Mucosa of descending colon (tissue), 3 donors: ENCODE results near the gene SMAD4. TPM values are rescaled to one million over a fixed set of nuclear protein-coding genes. Genes with fewer than 3 reads are reported as not detected.

Experiments used
- ATAC-seq: fragments of 200-7000 bp; cut with Tn5 transposase; one replicate; pipeline ENCODE4 v1.9.1; 2020; ENCODE audit warnings: mild to moderate bottlenecking, moderate library complexity
- DNase-seq, 3 donors: peaks; one replicate each; pipeline ENCODE4 v3.0.0-alpha.2; 2020
- H3K36me3 ChIP-seq: fragments of 200-600 bp; one replicate; pipeline ENCODE4 v1.8.0; 2021; ENCODE audit warnings: low read depth, mild to moderate bottlenecking
- H3K4me1 ChIP-seq: fragments of 200-600 bp; one replicate; pipeline ENCODE4 v1.8.0; 2021; ENCODE audit warnings: low read depth, mild to moderate bottlenecking
- H3K4me3 ChIP-seq: fragments of 200-600 bp; one replicate; pipeline ENCODE4 v1.8.0; 2021; ENCODE audit warnings: mild to moderate bottlenecking
- H3K9me3 ChIP-seq: fragments of 200-600 bp; one replicate; pipeline ENCODE4 v1.8.0; 2021; ENCODE audit warnings: mild to moderate bottlenecking
- CTCF ChIP-seq: fragments of 200-600 bp; IDR thresholded peaks from one replicate; pipeline ENCODE4 v1.8.0; 2022; ENCODE audit warnings: antibody characterized with exemption, mild to moderate bottlenecking
- intact Hi-C, 2 donors: fragments of 100-400 bp; cut with DNase I in 1 of 2; cut with micrococcal nuclease in 1 of 2; formaldehyde crosslinking; loops; one replicate each; pipeline versions ENCODE4 v1.11.0 to v1.11.1; 2022; cut with DNase I, micrococcal nuclease
- total RNA-seq, 3 donors: library from RNA; stranded (reverse); fragmentation: NEBNext Ultra II Directional in 2 of 3; extraction: Animal tissue kit (Norgen Biotek cat#: 25700) in 2 of 3; gene quantifications; one replicate each; pipeline versions ENCODE4 v1.2.1 to v1.2.4, GENCODE V29; 2021 to 2023
- donor health status: DM: no; HTN: no; CAD: no; lungs with moderate emphysema.
- donor health status: DM: no; HTN: no; CAD: no.
- donor health status: DM: no; HTN: yes; CAD: no.

SMAD4 gene
- total RNA-seq, 3 donors from 2014 or later: 78.7 to 131 (median 93.1) TPM

DNA sequence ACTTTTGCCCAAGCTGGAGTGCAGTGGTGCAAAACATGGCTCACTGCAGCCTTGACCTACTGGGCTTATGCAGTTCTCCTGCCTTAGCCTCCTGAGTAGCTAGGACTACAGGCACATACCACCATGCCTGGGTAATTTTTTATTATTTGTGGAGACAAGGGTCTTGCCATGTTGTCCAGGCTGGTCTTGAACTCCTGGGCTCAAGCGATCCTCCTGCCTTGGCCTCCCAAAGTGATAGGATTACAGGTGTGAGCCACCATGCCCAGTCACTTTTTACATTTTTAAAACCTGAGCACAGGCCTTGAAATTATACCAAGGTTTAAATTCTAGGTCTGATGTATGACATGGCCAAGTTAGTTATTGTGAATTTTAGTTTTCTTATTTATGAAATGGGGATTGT, 18.2 kb downstream of the SMAD4 start:
- Histone ChIP-seq H3K36me3 (no peaks in the 10 kb centered on the region), H3K9me3 (no peaks in the 10 kb centered on the region), H3K4me3 (no peak overlapping the region), H3K4me1 (peaks cover 20% of the 10 kb centered on the region)
- no peak for ATAC-seq
- intact Hi-C loops: no loop called here
- DNase-seq: no peak
- TF ChIP-seq CTCF: no peak

DNA sequence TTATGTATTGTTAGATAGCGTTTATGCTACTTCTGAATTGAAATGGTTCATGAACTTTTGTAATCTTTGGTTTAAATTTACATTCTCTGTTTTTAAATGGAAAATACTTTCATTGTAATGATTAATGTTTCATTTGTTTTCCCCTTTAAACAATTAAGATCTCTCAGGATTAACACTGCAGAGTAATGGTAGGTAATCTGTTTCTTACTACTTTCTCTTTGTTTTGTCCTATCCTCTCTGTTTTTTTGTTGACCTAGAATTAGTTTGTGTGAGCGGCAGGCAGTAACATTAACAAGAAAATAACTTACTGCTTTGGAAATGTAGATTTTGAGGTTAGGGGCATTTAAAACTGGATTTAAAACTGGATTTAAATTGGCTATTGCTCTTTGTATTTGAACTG, 19.1 kb downstream of the SMAD4 start:
- peaks cover 17% of the 10 kb centered on the region for H3K4me1 ChIP-seq
- intact Hi-C loops: no loop called here
- no peak overlapping the region for H3K4me3 ChIP-seq
- DNase-seq (no peak), ATAC-seq (no peak)
- TF ChIP-seq CTCF: no peak
- no peaks in the 10 kb centered on the region for H3K36me3 ChIP-seq
- H3K9me3 ChIP-seq: no peaks in the 10 kb centered on the region

DNA sequence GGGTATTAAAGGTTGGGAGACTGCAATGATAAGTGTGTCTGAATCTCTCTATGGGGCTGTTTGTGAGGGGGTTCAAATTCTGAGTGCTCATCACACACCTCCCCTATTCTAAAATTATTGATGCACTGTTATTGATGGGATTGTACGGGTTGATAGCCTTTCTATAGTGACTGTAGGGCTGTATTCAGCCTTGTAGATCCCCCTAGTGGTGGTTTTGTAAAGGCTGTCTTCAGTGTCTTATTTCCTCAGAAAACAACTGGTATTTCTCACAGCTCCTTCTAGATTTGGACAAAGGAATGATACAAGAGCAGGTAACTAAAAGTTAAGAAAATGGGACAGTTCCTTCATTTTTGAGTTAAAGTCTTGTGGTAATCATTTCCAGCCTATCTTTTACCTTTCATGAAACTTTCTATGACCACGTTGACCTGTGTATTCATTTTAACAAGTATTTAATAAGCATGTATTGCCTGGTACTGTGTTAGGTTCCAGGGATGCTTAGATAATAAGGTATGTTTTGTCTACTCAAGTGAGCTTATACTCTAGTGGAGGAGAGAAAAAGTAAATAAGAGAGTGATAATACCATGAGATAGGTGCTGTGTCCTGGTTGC, 21.2 kb downstream of the SMAD4 start:
- Histone ChIP-seq H3K36me3 (no peaks in the 10 kb centered on the region), H3K4me1 (no peaks in the 10 kb centered on the region), H3K4me3 (no peak overlapping the region), H3K9me3 (no peaks in the 10 kb centered on the region)
- TF ChIP-seq CTCF: peak; percentile 57
- intact Hi-C loops: loop anchor here (5.0 kb wide), 2 partner anchors 224 to 234 kb away; no protein-coding TSS in a partner anchor
- ATAC-seq: peak; percentile 85
- peak in 1 of 3 donors; percentile 36 for DNase-seq

DNA sequence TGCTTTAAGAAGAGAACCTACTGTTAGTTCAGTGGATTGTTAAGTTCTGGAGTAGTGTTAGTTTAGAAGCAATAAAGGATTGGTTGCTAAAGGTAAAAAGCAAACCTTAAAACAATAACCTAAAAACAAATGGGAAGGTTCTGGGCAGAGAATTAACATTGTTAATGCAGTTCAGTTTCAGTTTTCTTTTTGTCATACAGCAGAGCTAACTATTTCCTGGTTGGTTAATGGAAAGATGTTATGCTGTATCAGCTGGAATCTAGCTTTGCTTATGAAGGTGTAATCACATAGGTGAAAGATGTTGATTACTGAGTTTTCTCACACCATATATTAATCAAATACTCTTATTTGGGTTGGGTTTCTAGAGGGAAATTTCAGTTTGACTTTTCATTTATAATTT, 23.8 kb downstream of the SMAD4 start:
- Histone ChIP-seq H3K4me1 (no peaks in the 10 kb centered on the region), H3K9me3 (no peaks in the 10 kb centered on the region), H3K4me3 (no peak overlapping the region), H3K36me3 (no peaks in the 10 kb centered on the region)
- TF ChIP-seq CTCF: no peak
- intact Hi-C loops: loop anchor here (5.0 kb wide), 2 partner anchors 227 to 237 kb away; no protein-coding TSS in a partner anchor
- DNase-seq: no peak
- peak; percentile 75 for ATAC-seq

- ATAC-seq: no peak
- Histone ChIP-seq H3K4me3 (no peak overlapping the region), H3K9me3 (no peaks in the 10 kb centered on the region), H3K36me3 (no peaks in the 10 kb centered on the region), H3K4me1 (no peaks in the 10 kb centered on the region)
- intact Hi-C loops: loop anchor here (5.0 kb wide), 2 partner anchors 227 to 237 kb away; no protein-coding TSS in a partner anchor
- TF ChIP-seq CTCF: no peak
- no peak for DNase-seq
These were observed 24.8 kb downstream of the SMAD4 start for GRCh38 chr18:51054764-51055163.
